GM18499 (cell line): ENCODE data around the gene SMAP2.
"Not testable (repeated sequence)": the region's sequence is repeated elsewhere in the genome, so short reads cannot be mapped to it uniquely, and the experiment has no call there.

ENCODE experiments used
- ATAC-seq: cut with Tn5 transposase; IDR thresholded peaks from one replicate; pipeline ENCODE4 v1.9.1; 2021; ENCODE audit warnings: moderate number of reproducible peaks; ENCODE audit not compliant: insufficient read depth, unreplicated experiment

Gene SMAP2

DNA sequence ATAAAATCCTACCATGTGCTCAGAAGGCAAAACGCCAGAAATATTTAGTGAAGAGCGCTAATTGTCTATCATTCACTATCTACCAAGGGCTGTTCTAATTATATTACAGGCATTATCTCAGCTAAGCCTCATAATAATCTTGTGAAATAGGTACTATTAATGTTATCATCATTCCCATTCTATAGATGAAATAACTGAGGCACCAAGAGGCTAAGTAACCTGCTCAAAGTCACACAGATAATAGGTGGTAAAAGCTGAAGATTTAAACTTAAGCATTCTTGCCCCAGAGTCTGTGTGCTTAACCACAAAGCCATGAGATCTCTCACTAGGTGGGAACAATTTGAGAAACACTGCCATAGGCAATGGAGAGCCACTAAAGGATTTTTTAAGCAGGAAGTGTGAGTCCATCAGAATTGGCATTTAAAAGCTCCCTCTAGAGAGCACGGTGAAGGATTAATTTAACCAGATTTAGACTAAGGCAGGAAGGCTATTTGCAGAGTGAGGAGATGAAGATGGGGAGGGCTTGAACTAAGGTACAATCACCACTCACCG lies 1.7 kb upstream of the SMAP2 start:
- no peak for ATAC-seq

DNA sequence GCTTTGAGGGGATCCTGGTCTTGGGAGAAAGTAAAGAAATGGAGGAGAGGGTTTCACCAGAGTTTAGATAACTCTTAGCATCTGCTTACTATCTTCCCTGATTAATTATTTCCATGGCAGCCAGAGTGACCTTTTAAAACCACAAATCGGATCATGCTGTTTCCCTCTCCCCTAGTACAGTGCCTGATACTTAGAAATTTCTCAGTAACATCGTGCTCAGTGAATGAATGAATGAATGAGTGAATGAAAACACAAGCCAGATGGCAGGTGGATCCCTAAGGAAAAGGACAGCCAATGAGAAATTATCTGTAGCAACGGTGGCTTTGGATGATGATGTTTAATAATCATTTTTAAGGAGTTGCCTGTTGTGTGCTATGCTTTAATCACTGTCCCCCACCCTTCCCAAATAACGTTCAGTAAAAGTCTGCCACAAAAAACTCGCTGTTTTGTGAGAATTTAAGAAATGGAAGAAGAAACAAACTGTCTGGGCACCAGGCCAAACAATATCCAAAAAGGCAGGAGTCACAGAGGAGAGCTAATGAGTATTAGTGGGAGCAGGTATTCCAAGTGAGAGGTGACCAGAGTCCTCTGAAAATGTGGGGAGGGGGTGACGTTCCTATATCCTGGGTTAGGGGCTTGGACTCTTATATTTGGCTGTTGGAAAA lies 737 bp upstream of the SMAP2 start:
- no peak for ATAC-seq

DNA sequence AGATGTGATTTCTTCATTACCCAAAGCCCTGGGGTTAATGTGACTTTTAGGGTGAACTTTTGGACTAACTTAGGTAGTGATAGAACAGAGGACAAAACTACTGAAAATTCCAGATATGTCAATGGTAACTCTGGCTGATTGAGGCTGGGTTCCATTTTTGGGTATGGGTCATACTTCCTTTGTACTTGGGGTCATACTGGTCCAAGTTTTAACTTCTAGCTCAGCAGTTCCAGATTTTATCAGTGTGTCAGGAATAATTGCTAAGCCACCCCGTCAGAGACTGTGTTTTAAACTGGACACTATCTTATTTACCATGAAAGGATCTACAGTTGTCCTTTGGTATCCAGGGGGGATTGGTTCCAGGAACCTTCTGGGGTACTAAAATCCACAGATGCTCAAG lies 4.0 kb downstream of the SMAP2 start:
- no peak for ATAC-seq

DNA sequence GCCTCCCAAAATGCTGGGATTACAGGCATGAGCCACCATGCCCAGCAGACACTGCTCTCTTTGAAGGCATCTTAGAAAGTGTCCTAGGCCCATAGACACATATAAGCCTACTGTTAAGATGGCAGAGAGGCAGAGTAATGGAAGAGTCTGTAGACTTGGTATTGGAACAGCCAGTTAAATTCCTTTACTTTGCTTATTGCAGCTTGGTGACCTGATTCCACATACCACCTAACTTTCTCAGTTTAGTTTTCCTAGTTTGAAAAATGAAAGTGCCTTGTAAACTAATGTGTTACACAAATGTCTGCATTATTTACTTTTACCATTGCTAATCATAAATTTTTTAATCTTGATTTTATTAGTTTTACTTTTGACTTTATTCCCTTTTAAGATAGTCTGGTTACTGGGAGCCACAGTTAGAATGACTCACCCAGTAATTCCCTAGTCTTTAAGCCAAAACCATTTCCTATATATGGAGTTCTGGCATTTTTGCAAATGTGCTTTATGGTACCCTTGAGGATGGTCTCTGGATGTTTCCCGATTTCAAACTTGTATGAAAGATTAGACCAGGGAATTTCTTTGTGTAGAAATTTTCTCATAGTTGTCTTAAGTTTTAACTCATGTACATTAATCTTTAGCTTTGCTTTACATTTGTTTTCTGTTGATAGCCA lies 6.4 kb downstream of the SMAP2 start:
- no peak for ATAC-seq

DNA sequence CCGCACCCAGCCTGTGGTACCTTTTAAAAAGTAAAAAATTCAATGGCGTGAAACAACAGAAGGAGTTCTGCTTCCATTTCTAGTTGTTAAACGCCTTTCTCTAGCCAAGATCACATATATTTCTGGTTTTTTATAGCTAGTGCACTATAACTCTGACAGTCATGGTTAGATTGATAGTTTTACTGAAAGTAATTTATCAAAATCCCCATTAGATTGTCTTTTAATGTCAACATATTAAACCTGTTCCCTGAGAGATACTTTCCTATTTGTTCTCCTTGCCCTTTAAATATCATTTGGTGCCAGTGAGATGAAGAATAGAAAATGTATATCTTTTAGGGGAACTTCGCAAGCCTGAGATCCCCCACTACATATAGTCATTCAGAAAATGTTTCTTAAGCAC lies 7.3 kb downstream of the SMAP2 start:
- ATAC-seq, result no peak

DNA sequence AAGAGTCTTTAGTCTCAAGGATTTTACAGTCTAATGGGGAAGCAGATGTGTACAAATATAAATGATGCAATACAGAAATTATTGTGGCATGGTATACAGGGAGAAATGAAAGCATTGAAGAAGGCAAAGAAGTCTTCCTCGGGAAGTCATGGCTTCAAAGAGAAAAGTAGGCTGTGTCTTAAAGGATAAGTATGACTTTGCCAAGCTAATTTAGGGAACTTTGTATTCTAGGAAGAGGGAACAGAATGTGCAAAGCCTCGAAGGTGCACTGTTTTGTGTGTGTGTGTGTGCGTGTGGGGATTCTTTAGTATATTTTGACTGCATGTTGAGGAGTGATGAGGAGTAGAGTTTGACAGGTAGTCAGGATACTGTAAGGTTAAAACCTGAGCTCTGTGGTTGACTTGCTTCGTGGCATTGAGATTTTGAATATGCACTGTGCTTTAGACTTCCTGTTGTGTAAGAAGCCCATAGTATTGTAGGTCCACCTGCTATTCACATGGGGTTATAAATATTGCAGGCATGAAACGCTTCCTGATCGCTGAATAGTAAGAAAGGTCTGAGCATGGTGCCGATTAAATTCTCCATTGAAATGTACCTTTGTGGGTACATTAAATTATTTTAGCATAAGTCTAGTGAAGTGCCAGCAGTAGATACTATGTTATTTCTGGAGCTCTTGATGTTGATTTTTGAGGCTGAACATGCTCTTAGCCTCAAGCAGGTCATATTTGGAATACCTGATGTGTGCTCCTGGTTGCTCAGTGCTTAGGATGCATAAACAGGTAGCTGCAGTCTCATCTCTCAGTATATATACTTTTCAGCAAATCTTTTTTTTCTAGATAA lies 8.0 kb downstream of the SMAP2 start:
- no peak for ATAC-seq

DNA sequence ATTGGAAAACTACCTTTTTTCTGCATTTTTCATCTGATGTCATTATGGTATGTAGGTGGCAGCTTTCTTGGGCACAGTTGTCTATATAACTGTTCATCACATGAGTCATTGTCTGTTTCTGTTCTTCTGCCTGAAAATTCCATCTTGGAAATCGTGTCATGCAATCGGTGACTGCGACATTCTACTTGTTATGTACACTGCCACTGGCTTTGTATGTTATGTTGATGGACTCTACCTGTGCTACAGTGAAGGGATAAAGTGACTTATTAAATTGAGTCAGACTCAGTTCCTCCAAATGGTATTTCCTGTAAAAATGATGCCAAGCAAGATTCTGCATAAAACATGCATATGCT lies 8.6 kb downstream of the SMAP2 start:
- no peak for ATAC-seq

DNA sequence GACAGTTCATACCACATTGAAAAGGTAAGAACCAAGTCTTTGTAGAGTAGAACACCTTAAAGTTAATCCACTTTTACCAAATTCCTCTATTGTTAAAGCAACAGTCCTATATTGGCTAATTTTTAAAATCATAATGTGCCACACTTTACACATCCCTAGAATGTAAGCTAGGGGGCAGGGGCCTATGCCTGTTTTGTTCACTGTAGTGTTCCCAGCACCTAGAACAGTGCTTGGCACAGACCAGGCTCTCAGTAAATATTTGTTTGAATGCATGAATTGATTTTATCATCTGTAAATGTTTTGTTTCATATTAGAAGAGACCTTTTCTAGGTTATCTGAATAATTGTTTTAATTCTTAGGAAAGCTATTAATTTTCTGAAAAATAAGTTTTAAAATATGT lies 9.1 kb downstream of the SMAP2 start:
- no peak for ATAC-seq

DNA sequence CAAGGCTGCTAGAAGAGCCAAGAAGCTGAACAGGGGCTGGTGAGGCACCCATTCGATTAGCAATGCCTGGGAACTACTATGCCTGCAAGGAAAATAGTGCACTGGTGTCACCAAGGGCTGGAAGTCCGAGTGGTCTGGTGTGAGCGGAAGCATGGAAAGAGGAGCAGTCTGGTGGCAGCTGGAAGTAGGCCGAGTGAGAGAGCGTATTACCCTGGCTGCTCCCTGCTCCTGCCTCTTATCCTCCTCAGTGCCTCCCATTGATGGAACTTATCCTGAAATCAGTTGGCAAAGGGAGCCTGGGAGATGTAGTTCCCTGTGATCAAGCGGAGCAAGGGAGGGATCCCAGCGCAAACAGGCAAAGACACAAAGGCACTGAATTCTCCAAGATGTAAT lies 9.6 kb downstream of the SMAP2 start:
- no peak for ATAC-seq

DNA sequence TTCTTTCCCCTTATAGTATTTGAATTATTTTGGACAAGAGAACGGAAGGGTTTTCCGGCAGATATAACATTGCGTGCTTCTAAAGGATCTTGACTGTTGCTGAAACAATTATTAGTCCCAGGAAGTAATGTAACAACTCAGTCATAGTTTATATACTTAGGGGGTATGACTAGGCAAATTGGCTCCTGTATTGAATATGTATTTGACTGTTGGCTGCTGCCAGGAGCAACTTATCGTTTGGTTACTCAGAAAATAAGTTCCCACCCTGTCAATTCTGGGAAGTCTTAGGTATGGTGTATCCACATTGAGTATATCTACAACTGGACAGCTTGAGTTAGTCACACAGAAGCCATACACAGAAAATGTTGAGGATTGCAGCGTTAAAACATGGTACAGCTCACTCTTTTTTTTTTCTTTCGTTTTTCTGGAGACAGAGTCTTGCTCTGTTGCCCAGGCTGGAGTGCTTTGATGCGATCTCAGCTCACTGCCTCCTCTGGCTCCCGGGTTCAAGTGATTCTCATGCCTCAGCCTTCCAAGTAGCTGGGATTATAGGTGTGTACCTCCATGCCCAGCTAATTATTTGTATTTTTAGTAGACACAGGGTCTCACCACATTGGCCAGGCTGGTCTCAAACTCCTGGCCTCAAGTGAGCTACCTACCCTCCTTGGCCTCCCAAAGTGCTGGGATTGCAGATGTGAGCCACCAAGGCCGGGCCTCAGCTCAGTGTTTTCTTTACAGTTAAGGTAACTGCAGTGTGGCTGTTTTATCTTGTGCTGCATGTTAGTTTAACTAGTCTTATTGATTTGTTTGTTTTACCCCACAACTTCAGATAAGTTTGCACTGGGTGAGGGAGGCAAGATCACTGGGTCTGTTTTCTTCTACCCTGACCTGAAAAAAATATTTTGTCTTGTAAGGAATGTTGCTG lies 10.2 kb downstream of the SMAP2 start:
- ATAC-seq, result no peak

DNA sequence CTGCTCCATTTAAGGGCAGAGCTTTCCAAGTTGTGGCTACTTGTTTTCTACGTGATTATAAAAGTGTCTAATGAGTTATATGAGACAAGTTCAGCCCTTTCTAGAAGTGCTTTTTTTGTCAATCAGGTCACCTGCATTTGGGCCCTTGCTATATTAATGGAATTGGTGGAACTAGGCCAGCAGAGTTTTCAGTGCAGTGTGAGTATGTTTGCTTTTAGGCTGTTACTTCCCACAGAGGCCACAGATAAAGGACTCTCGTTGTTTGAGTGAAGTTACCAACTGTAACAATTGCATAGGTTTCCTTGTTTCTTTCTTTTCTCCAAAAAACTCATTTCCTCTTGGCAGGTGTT lies 10.9 kb downstream of the SMAP2 start:
- no peak for ATAC-seq

DNA sequence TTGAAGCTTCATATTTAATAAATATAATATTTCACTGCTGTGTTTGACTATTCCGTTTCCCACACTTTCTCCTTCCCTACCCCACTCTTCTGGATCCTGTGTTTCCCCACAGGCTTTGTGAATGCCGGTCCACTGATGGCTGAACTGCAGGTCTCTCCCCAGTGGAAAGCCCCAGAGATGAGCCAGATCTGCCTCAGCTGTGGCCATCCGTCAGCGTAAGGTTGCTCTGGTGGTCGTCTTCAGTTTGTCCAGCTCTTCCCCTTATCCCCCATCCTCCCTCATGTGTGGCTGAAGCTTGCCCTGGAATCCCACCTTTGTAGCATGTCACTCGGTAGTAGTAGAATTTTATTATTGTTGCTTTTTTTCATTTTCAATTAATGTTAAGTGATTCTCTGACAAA lies 11.4 kb downstream of the SMAP2 start:
- no peak for ATAC-seq

DNA sequence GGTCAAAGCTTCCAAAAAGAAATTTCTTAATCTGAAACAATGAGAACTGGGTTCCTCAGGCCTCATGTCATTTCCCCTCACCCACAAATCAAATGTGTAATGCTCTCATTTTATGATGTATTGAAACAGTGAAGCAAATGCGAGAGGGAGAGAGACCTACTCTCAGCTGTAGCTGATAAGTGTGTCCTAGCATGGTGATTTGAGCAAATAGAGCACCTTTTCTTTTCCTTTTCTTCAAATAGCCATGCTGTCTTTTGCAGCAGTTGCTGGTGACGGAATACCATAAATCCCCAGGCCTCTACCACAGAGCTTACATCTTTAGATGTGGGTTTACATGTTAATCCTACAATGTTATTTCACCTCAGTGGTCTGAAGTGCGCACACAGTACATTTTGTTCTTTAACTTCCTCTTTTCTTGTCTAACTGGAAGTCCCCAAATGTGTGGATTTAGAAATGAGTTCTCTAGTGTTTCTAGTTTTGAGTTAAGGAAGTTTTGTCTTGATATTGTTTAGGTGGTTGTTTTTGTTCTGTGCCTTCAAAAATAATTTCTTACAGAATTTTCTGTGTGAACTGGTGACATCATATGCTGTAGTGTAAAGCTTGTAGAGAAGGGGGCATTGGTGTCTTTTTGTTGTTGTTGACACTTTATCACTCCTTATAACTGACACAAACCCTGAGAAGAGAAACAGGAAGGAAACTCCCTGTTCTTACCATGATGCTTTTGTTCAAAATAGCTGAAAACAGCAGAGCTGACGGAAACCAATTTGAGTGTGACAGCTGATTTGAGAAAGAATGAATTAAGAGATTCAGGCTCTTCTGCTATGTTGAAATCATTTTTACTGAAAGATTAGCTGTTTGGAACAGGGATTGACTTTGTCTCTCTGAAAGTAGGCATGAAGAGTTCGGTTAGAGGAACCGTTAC lies 12.2 kb downstream of the SMAP2 start:
- ATAC-seq, result peak; percentile 50

DNA sequence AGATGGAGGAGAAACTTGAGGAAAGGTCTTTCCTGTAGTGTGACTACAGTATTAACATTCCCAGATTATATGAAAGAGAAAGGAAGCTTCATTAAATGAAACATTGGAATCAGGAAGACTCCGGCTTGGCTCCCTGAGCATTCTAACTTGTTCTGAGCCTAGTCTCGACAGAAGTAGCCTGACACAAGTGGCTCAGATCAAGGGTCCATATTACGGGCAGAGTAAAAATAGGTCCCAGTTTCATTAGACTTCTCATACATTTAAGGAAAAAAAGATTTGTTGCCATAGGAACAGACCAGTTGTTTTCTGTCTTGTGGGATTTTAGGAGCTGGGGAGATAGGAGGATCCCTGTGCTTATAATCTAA lies 12.8 kb downstream of the SMAP2 start:
- ATAC-seq, result no peak

DNA sequence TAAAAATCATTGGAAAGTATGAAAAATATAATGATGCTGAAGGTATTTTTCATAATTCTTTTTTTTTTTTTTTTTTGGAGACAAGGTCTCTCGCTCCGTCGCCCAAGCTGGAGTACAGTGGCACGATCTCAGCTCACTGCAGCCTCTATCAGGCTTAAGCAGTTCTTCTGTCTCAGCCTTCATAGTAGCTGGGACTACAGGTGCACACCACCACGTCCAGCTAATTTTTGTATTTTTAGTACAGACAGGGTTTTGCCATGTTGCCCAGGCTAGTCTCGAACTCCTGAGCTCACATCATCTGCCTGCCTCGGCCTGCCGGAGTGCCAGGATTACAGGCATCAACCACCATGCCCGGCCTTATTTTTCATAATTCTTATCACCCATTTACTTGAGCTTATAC lies 13.3 kb downstream of the SMAP2 start:
- no peak for ATAC-seq

DNA sequence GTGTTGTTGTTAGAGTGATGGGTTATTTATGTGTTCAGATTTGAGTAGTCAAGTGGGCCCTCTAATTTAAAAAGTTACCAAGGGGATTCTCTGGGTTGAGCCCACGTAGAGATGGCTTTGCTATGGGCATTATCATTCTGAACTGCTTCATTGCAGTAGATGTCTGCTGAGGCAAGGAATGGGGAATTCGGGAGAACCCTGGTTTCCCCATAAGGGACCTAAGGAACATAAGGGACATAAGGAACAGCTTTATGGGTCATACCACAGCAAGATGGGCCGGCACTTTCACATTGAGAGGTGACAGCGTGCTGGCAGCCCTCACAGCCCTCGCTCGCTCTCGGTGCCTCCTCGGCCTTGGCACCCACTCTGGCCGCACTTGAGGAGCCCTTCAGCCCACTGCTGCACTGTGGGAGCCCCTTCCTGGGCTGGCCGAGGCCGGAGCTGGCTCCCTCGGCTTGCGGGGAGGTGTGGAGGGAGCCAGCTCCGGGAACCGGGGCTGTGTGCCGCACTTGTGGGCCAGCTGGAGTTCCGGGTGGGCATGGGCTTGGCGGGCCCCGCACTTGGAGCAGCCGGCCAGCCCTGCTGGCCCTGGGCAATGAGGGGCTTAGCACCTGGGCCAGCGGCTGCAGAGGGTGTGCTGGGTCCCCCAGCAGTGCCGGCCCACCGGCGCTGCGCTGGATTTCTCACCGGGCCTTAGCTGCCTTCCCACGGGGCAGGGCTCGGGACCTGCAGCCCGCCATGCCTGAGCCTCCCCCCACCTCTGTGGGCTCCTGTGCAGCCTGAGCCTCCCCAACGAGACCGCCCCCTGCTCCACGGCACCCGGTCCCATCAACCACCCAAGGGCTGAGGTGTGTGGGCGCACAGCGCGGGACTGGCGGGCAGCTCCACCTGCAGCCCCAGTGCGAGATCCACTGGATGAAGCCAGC lies 14.1 kb downstream of the SMAP2 start:
- ATAC-seq, result not testable (repeated sequence)

DNA sequence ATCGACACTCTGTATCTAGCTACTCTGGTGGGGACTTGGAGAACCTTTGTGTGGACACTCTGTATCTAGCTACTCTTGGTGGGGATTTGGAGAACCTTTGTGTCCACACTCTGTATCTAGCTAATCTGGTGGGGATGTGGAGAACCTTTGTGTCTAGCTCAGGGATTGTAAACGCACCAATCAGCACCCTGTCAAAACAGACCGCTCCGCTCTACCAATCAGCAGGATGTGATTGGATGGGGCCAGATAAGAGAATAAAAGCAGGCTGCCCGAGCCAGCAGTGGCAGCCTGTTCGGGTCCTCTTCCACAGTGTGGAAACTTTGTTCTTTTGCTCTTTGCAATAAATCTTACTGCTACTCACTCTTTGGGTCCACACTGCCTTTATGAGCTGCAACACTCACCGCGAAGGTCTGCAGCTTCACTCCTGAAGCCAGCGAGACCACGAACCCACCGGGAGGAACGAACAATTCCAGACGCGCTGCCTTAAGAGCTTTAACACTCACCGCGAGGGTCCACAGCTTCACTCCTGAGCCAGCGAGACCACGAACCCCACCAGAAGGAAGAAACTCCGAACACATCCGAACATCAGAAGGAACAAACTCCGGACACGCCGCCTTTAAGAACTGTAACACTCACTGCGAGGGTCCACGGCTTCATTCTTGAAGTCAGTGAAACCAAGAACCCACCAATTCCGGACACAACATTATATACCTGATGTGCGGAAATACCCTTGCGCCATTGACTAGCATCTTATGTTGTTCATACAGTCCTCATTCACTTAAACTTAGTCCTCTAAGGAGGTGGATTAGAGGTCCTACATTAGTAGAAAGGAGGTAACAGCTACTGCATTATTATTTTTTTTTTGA lies 15.2 kb downstream of the SMAP2 start:
- not testable (repeated sequence) for ATAC-seq
